ENCODE data around the gene TNFAIP8.

GRCh38 chr5:119330367-119331183 is 25.2 kb upstream of the TNFAIP8 start:
- TF ChIP-seq POLR2AphosphoS5 (IDR thresholded peaks at IDR 0.05; ENCODE audit: insufficient read depth in 1 of 2, low read depth in 1 of 2) = no peak
- no peak for TF ChIP-seq CTCF (IDR thresholded peaks at IDR 0.05)
- TF ChIP-seq POLR2A (IDR thresholded peaks at IDR 0.05) = no peak

Data from vagina (tissue), 2 donors.